Caki2 (cell line): ENCODE results near the gene SLC27A3. TPM values are rescaled to one million over a fixed set of nuclear protein-coding genes. Genes with fewer than 3 reads are reported as not detected.

Experiments used
- DNase-seq: peaks from one replicate; pipeline ENCODE4 v3.0.0-alpha.2; 2015; ENCODE audit warnings: low read depth
- in situ Hi-C: cut with HindIII; loops from 2 replicates; pipeline ENCODE4 v1.10.0; 2016; ENCODE audit warnings: low sequenced_read_pairs, low pct_unique_long_range_greater_than_20kb, mixed read lengths
- total RNA-seq: library from RNA; depleted of rRNA; stranded (reverse); fragments of >200 nt; shearing (Covaris generic); gene quantifications from 2 replicates; pipeline ENCODE4 v1.2.3, GENCODE V29; 2014; ENCODE audit warnings: low replicate concordance; rRNA removed

SLC27A3 gene, protein sequence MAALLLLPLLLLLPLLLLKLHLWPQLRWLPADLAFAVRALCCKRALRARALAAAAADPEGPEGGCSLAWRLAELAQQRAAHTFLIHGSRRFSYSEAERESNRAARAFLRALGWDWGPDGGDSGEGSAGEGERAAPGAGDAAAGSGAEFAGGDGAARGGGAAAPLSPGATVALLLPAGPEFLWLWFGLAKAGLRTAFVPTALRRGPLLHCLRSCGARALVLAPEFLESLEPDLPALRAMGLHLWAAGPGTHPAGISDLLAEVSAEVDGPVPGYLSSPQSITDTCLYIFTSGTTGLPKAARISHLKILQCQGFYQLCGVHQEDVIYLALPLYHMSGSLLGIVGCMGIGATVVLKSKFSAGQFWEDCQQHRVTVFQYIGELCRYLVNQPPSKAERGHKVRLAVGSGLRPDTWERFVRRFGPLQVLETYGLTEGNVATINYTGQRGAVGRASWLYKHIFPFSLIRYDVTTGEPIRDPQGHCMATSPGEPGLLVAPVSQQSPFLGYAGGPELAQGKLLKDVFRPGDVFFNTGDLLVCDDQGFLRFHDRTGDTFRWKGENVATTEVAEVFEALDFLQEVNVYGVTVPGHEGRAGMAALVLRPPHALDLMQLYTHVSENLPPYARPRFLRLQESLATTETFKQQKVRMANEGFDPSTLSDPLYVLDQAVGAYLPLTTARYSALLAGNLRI
- 34.8 and 43.2 TPM in 2 replicates for total RNA-seq

DNA sequence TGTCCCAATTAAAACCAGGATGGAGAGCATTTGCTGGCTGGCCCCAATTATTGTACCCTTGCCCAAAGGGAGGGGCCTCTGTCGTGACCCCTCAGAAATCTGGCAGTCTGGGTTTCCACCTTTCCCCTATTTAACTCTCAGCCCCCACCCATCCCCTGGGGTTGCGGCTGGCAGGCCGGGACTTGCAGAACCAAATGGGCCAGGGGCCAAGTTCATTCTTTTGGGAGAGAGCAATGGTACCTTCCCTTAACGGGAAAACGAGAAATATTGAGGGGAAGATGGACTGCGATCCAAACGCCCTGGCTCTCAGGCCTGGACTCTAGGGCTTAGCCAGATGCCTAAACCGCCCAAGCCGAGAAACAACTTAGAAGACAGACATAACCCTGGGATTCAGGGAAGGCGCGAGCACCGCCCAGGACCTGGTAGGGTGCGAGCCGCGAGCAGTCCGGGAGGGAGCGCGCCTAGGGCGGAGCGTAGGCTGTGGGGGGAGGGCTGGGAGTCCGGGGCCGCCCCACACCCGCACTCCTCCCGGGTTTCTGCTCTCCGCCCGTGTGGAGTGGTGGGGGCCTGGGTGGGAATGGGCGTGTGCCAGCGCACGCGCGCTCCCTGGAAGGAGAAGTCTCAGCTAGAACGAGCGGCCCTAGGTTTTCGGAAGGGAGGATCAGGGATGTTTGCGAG lies at the start of gene SLC27A3:
Gene SLC27A3, plus strand, starts transcription at position 628 of the 678 bp plus-strand sequence. CDS start 91 bp downstream, outside the sequence.
- in situ Hi-C loops = no loop called here

DNA sequence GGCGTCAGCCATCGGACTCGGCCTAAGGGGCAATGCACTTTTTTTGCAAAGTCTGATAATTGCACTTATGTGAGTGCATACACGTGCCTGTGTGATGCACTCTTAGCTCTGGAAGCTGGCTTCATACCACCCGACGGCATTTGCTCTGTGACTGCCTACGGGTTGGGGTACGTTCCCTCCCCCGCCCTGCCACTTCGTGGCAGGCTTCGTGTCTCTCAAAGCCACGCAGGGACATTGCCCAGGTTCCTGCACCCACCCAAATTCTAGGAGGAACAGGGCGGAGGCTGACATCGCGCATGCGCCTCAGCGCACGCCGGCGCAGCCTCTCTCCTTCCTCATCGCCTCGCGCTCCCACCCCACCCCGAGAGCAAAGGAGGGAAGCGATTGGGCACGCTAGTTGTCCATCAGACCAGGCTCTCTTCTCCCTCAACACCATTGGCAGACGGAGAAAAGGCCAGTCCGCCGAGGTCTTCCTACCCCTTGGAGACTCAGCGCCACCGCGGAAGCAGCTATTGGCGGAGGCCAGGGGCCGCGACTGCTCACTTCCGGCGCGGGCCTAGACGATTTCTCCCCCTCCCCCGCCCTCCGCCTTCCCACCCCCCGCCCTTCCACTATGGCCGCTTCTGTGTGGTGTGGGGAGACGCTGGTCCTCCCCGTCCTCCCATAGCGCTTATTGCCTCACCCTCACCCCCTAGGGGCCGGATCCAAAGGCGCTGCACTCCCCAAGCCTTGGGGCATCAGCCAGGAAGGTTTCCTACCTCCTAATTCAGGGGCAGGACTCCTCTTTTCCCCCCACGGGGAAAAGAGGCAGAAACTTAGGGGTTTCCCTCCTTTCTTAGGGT lies 47.5 kb upstream of the SLC27A3 start, which contains the start of gene INTS3:
Gene INTS3, plus strand, starts transcription at position 588 of the 842 bp plus-strand sequence. CDS start 585 bp downstream, outside the sequence.
- in situ Hi-C loops = no loop called here
- peak; percentile 100 for DNase-seq

More for the DNA sequence above, at the start of gene SLC27A3:
- DNase-seq = peak; percentile 70

DNA sequence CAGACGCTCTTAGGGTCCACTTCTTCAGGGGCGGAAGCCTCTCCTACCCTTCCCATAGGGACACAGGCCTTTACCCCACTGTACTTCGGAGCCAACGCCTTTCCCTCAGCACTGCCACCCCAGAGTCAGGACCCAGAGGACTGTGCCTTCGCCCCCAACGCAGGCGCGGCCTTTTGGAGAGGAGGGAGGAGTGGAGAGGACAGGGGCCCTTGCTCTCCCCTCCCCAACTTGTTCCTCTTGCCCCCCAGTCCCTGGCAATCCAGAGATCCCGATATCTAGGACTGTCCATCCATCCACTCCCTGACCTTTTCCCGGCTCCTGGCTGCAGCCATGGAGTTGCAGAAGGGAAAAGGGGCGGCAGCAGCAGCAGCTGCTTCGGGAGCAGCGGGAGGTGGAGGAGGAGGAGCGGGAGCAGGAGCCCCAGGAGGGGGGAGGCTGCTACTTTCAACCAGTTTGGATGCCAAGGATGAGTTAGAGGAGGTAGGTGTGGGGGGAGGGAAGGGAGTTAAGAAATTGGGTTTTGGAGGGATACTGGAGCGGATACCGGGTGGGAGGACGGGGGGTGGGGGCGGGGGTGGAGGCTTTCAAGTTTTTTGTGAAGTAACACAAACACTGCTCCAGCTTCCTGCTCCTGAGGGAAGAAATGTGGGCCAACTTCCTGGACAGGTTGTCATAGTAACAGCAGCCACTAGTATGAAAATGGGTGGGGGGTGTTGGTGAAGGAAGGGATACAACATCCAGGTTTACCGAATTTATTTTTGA lies 46.7 kb upstream of the SLC27A3 start:
- DNase-seq = peak; percentile 26
- in situ Hi-C loops = no loop called here

DNA sequence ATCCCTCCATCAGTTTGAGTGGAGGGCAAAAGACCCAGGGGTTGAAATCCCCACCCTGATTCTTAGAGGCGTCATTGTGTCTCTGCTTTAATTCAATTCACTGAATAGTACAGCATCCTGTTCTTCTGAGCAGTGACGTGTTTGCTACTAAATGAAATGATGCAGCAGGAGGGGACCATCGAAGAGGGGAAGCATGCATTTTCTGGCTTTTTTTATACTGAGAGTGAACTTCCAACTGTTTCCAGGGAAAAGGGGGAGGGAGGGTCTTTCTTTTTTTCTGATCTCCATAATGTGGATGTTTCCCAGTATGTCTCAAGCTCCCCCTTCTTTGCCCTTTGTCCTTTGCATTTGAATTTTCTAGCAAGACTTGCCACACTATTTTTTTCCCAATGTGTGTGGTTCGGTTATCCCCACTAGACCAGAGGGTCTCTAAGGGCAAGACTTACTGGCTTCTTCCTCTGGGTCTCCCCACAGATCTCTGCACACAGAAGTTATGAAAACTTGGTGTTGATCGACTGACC lies 44.7 kb upstream of the SLC27A3 start:
- no peak for DNase-seq
- in situ Hi-C loops = no loop called here

DNA sequence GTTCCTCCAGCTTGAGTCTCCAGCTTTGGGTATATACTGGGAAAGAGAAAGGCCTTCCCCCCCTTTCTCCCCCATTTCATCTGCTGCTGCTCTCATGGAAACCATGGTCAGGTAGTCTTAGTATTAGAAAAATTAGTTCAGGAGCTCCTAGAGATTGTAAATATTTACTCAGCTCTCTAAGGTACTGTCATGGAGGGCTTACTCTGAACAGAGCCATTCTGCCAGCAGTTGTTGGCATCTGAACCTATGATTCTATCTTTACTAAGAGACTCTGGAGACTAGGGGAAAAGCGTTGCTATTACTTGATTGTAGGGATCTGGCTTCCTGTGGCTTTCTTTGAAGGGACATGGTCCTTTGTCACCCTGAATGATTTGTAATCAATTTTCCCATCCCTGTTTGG lies 41.2 kb upstream of the SLC27A3 start:
- in situ Hi-C loops = no loop called here
- DNase-seq = no peak

DNA sequence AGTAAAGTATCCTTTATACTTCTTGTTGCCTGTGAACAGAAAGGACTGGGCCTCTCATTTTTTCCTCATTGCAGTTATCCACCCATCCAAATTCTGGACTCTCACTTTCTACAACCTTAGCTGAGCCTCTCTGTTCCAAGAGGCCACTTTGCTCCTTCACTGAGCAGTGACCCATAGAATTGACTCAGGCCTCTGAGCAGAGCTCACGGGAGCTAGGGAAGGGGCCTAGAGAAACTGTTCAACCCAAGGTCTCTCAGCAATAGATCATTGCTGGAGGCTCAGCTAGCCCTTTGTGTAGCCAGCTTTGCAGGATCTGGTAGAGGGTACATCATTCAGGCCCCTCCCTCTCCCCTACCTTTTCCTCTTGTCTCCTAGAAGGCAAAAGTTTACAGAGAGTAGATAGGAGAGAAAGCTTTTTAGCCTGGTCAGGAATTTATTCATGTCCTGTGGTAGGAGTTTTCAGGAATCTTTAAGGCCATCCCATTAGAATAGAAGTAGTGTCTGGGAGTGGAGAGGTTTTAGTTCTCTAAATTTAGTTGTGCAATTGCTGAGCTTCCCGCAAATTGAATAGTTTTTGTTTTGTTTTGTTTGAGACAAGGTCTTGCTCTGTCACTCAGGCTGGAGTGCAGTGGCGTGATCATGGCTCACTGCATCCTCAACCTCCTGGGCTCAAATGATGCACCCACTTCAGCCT lies 40.7 kb upstream of the SLC27A3 start:
- peak; percentile 46 for DNase-seq
- in situ Hi-C loops = no loop called here

DNA sequence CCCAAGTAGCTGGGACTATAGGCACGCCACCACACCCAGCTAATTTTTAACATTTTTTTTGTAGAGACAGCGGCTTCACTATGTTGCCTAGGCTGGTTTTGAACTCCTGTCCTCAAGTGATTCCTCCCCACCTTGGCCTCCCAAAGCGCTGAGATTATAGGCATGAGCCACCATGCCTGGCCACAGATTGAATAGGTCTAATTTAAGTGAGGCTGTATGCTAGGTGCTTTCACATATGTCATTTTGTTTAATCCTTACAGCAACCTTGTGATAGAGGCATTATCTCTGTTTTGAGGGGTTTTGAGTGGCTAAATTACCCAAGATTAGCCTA lies 40.2 kb upstream of the SLC27A3 start:
- no peak for DNase-seq
- in situ Hi-C loops = no loop called here

DNA sequence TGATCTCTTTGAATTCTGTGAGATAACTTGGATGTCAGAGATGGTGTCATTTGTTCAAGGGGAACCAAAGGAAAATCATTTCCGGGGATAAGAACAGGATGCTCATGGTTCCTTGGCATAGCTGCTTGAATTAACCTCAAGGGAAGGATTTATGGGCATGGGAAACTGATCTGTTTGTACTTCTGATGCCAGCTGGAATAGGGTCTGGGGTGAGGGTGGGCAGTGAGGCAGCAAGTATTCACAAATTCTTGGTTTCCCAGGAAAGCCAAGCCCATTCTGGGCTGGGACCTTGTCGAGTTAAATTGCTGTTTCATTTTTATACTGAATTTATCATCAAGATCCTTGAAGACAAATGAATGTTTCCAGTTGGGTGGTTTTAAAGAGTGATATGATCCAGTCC lies 33.2 kb upstream of the SLC27A3 start:
- DNase-seq = no peak
- in situ Hi-C loops = no loop called here

DNA sequence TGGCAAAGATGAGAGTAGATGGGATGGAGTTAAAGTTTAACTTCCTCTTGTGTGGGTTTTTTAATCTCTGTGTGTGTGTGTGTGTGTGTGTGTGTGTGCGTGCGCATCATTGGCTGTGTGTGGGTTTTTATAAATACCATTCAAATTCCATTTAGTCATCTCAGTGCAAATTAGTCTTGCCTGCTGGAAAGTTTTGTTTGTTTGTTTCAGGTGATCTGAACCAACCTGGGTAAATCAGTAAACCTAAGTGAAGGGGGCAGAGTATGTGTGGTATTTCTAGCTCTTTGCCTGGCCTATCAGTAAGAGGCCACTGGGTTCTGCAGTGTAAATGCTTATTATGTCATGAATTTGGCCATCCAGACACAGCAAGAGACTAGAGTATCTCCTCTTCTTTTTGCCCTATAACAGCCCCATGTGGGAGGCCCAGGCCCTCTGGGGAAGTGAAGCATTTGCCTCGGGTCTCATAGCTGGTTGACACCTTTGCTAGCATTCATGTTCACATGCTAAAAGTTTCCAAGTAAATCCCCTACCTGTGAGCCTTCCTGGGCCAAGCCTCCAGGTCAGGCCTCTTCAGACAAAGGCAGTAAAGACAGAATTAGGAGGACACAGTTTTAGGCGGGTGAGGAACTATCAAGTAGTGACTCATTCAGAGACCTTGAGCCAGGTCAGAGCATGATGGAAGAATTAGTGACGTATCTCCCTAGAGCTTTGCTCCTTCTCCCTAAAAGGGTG lies 32.6 kb upstream of the SLC27A3 start:
- peak; percentile 100 for DNase-seq
- in situ Hi-C loops = no loop called here

DNA sequence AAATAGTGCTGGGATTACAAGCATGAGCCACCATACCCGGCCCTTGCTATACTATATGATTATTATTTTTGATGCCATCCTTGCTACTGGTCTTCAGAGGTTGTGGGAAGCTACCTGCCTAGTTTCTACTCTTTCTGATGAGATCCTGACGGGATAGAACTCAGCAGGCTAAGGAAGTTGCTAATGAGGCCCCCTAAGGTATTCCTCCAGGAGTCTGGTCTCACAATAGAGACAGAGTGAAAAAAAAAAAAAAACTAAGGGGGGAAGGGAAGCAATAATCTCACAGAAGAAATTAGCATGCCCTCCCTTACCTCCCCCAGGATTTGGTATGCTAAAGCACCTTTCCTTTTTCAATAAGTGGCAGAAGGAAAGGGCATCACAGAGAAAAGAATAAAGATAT lies 29.8 kb upstream of the SLC27A3 start:
- in situ Hi-C loops = no loop called here
- DNase-seq = no peak

DNA sequence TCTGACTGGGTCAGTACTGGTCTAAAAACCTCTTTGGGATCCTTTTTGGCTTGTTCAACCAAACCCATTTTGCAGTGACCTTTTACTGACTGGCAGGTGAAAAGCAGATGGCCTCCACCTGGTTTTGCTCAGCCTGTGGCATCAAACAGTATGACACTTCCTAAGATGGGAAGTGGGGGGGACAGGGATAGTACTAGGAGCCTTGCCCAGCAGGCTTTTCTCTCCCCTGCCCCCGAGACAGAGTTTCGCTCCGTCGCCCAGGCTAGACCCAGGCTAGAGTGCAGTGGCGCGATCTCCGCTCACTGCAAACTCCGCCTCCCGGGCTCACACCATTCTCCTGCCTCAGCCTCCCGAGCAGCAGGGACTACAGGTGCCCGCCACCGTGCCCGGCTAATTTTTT lies 29.0 kb upstream of the SLC27A3 start:
- no peak for DNase-seq
- in situ Hi-C loops = no loop called here

DNA sequence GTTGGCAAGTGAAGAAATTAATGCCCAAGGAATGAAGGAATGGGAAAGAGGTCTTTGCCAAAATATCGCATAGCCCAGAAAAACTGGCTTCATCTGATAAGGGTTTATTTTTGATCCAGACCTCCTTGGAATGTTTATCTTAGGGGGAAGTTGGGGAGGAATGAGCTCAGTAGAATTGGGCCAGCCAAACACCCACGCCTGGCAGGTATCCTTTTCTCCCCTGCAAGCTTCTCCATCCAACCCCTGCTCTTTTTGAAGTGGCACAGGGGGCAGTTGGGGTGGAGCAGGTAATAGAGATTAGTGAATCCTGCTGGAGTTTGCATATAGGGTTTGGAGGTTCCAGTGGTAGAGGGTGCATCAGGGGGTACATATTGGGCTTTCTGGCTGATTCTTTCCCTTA lies 26.3 kb upstream of the SLC27A3 start:
- in situ Hi-C loops = no loop called here
- no peak for DNase-seq

DNA sequence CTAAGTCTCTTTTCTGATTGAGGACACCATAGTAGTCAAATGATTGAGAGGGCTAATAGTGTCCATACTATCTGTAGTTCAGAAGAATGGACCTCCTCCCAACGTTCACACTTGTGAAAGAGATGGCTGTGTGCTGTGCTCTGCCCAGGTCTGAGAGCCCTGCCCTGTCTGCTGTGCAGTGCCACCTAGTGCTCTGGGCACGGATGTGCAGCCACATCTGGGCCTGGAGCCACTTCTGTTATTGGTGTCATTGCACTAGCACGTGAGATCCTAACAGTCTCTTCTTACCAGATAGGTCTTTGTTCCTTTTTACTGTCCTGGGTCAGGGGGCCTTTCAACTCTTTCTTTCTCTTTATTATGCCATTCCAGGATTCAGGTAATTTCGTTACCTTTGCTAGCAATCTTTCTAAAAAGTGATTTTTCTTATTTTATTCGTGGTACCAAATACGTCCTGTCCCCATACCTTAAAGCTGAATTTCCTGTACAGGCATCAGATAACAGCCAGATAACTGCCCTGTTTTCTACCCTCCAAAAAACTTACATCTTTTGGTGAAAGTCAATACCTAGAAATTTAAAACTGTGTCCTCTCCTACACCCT lies 25.7 kb upstream of the SLC27A3 start:
- in situ Hi-C loops = no loop called here
- DNase-seq = peak; percentile 79

DNA sequence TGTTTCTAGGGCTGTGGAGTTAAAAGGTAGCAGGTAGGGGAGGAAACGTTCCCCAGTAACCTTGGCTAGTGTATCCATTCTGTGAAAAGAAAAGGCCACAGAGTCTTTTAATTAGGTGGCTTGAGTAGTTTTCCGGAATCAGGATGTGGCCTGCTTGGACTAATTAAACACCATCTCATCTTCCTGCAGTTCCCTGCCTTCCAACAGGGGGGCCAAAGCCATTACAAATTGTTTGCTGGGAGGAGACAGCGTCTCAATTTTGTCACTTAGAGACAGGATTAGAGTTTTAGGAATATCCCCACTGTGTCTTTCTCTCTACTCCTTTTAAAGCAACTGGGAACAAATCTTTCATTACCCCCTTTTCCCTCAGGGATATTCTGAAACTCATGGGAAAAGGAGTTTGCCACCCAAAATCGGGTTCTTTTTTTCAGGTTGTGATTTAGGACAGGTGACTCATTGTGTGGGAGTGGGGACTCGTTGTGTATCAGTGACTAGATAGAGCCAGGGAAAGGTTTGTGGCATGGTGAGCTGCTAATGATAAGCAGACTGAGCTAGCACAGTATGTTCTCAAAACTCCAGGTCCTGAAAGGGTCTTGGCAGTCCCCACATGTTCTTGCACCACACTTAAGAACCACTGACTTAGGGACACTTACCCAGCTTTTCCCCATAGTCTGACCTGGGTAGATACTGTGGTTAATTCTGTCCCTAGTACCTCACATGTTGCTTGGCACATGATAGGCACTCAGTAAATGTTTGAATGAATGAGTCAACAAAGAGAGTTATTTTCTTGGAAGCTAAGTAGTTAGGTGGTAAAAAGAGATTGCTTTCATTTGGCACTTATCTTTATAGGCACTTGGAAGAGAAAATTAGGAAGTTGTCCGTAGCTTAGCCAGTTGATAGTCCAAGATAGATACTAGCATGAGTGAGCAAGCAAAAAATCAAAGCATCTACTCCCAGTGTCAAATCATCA lies 24.9 kb upstream of the SLC27A3 start:
- DNase-seq = peak; percentile 84
- in situ Hi-C loops = no loop called here

DNA sequence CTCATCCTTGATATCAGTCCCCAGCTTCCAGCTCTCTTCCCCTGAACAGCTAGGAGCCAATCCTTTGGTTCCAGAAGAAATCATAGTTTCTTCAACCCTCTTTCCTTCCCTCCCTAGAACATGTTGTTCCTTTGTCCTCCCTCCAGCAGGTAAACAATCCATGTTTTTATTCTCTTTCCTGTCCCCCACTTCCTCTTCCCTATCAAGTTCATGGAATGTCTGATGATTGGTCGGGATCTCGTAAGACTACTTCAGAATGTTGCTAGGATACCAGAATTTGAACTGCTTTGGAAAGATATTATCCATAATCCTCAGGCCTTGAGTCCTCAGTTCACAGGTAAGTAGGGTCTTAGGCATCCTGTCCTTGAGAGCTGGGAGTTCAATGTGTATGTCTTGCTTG lies 23.1 kb upstream of the SLC27A3 start:
- DNase-seq = no peak
- in situ Hi-C loops = no loop called here
